ENCODE measurements around the gene EEPD1.

- no peak for TF ChIP-seq CTCF (IDR thresholded peaks at IDR 0.05)
- no peak for TF ChIP-seq POLR2A (IDR thresholded peaks at IDR 0.05)
Observed at GRCh38 chr7:36219429-36219828, 66.4 kb downstream of the EEPD1 start.

Data from thyroid gland (tissue), 4 donors.